ENCODE results near the gene KRTAP10-10.

- TF ChIP-seq, protein P1, sequence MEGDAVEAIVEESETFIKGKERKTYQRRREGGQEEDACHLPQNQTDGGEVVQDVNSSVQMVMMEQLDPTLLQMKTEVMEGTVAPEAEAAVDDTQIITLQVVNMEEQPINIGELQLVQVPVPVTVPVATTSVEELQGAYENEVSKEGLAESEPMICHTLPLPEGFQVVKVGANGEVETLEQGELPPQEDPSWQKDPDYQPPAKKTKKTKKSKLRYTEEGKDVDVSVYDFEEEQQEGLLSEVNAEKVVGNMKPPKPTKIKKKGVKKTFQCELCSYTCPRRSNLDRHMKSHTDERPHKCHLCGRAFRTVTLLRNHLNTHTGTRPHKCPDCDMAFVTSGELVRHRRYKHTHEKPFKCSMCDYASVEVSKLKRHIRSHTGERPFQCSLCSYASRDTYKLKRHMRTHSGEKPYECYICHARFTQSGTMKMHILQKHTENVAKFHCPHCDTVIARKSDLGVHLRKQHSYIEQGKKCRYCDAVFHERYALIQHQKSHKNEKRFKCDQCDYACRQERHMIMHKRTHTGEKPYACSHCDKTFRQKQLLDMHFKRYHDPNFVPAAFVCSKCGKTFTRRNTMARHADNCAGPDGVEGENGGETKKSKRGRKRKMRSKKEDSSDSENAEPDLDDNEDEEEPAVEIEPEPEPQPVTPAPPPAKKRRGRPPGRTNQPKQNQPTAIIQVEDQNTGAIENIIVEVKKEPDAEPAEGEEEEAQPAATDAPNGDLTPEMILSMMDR (IDR thresholded peaks at IDR 0.05 in 4 of 5, conservative IDR thresholded peaks at IDR 0.05 in 1 of 5): no peak
- no peak for TF ChIP-seq POLR2A (IDR thresholded peaks at IDR 0.05)
Observed at GRCh38 chr21:44671911-44672310, 34.8 kb downstream of the KRTAP10-10 start.
